BE2C (cell line): ENCODE results near the gene ORM2.

Source experiments
- DNase-seq: peaks from one replicate; pipeline ENCODE4 v3.0.0-alpha.2; 2020
- H3K27me3 ChIP-seq: fragments of 250-450 bp; sonication (Bioruptor Pico); 2 replicates; pipeline ENCODE4 v1.5.1; 2020; ENCODE audit warnings: mild to moderate bottlenecking
- H3K36me3 ChIP-seq: fragments of 250-450 bp; sonication (Bioruptor Pico); 2 replicates; pipeline ENCODE4 v1.5.1; 2020; ENCODE audit warnings: mild to moderate bottlenecking
- H3K4me1 ChIP-seq: fragments of 250-450 bp; sonication (Bioruptor Pico); 2 replicates; pipeline ENCODE4 v1.5.1; 2020
- H3K4me3 ChIP-seq: 2 replicates; pipeline ENCODE4 v1.5.1; 2011; ENCODE audit warnings: low read depth, low read length
- H3K9me3 ChIP-seq: fragments of 250-450 bp; sonication (Bioruptor Pico); 2 replicates; pipeline ENCODE4 v1.5.1; 2020
- TF ChIP-seq, protein P1 (sequence below): IDR thresholded peaks from 2 replicates; pipeline ENCODE4 v1.5.1; 2012; ENCODE audit warnings: mild to moderate bottlenecking, low read depth, low read length

The ORM2 gene

DNA sequence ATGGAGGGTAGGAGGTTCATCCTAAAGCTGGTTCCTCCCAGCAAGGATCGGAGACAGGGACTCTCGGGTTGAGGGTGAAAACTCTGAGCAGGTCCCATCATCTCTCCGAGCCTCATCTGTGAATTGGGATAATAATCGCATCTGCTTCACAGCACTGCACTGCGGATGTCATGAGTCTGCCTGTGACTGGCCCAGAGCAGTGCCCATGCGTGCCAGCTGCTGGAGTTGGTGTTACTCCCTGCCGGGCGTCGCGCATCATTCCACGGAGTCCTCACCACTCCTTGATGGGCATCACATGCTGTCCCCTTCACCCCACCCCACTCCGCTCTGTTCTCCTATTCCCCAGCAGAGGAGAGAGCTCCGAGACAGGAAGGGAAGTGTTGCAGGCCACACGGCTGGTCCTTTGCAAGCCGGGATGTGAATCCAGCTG is 41.9 kb upstream of the ORM2 start:
- Histone ChIP-seq H3K36me3 (no peaks in the 10 kb centered on the region), H3K4me3 (no peak overlapping the region), H3K4me1 (no peaks in the 10 kb centered on the region), H3K9me3 (no peaks in the 10 kb centered on the region), H3K27me3 (peaks cover 3% of the 10 kb centered on the region; the same call in 1 of the 2 replicates)
- DNase-seq: no peak
- TF ChIP-seq, protein P1, sequence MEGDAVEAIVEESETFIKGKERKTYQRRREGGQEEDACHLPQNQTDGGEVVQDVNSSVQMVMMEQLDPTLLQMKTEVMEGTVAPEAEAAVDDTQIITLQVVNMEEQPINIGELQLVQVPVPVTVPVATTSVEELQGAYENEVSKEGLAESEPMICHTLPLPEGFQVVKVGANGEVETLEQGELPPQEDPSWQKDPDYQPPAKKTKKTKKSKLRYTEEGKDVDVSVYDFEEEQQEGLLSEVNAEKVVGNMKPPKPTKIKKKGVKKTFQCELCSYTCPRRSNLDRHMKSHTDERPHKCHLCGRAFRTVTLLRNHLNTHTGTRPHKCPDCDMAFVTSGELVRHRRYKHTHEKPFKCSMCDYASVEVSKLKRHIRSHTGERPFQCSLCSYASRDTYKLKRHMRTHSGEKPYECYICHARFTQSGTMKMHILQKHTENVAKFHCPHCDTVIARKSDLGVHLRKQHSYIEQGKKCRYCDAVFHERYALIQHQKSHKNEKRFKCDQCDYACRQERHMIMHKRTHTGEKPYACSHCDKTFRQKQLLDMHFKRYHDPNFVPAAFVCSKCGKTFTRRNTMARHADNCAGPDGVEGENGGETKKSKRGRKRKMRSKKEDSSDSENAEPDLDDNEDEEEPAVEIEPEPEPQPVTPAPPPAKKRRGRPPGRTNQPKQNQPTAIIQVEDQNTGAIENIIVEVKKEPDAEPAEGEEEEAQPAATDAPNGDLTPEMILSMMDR: no peak

DNA sequence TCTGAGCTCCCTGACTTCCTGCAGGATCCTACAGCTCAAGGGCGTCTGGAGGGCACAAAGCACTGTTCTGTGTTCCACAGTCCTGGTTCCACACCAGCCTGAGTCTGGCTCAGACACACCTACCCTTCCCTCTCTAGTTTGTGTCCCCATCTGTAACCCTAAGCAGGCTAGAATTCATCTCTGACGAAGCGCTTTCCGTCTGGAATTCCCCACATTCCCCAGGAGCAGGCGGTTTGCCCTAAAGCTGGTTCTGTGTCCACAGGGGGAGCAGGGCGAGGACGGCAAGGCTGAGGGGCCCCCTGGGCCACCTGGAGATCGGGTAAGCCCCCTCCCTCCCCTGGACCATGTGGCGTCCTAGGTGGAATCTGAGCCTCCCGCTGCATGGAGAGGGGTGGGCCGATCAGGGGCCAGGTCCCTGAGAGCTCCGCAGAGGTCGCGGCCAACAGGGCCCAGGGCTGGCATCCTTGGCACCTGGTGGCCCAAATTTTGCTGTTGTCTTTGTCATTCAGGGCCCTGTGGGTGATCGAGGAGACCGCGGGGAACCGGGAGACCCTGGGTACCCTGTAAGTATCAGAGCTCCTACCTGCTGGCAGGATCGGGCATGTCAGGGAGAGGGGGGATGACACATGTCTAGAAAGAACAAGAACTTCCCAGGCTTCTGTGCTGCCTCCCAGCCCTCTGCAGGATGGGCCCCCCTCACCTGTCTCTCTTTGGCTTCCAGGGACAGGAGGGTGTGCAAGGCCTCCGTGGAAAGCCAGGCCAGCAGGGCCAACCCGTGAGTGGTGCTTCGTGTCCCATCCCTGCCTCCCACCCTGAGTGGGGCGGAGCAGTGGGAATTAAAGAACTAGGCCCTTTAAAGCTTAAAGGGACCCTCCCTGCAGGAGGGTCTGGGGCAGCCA is 41.2 kb upstream of the ORM2 start:
- TF ChIP-seq, protein P1: no peak
- H3K9me3 ChIP-seq: no peaks in the 10 kb centered on the region
- no peak for DNase-seq
- no peaks in the 10 kb centered on the region for H3K4me1 ChIP-seq
- no peaks in the 10 kb centered on the region for H3K36me3 ChIP-seq
- H3K4me3 ChIP-seq: no peak overlapping the region
- peaks cover 3% of the 10 kb centered on the region; the same call in 1 of the 2 replicates for H3K27me3 ChIP-seq

DNA sequence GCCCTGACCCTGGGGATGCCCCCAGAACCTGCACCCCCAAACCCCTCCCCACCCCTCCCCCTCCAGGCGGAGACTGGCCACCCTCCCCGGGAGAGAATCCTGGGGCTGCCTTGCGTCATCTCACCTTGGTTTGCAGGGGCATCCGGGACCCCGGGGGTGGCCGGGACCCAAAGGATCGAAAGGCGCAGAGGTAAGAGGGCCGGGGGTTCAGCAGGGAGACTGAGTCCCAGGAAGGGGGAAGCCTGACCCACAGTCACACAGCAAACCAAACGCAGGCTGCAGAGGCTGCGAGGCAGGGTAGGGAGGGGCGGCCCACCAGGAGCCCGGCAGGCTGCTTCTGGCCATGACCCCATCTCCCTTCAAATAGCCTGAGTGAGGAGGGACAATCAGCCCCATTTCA is 40.6 kb upstream of the ORM2 start:
- no peak for DNase-seq
- no peak overlapping the region for H3K4me3 ChIP-seq

DNA sequence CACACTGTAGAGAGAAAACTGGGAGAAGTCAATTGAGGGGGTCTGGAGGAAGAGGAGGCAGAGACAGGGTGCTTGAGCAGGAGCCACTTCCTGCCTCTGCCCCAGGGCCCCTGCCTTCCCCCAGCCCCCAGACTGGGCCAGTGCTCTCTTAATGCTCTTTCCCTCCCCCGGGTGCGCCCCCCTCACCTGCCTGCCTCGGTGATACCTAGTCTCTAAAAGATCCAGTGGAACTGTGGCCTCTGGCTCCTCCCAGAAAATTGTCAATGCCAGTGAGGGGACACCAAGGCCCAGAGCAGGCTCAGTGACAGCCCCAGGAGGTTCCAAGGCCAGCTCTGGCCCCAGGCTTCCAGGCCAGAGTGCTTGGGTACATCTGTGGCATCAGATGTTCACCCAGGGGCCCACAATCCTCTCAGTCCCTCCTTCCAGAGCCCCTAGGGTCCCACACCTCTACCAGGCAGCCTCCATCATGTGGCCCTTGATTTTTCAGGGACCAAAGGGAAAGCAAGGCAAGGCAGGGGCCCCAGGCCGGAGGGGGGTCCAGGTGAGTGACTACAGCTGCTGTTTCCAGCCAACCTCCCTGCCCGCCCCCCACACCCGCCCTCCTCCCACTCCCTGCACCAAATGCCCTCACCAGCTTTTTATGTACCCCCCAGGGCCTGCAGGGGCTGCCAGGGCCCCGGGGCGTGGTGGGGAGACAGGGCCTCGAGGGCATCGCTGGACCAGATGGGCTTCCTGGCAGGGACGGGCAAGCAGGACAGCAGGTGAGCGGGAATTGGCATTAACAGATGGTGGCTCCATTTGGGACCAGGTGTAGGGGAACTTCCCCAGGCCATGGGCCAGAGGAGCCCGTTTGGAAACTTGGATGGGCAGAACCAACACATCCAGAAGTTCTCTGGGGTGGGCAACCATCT is 39.8 kb upstream of the ORM2 start:
- no peaks in the 10 kb centered on the region for H3K9me3 ChIP-seq
- DNase-seq: no peak
- H3K27me3 ChIP-seq: peaks cover 3% of the 10 kb centered on the region; the same call in 1 of the 2 replicates
- TF ChIP-seq, protein P1: no peak
- H3K4me1 ChIP-seq: no peaks in the 10 kb centered on the region
- H3K36me3 ChIP-seq: no peaks in the 10 kb centered on the region
- no peak overlapping the region for H3K4me3 ChIP-seq

More for the DNA sequence above, 40.6 kb upstream of the ORM2 start:
- Histone ChIP-seq H3K36me3 (no peaks in the 10 kb centered on the region), H3K4me1 (no peaks in the 10 kb centered on the region), H3K9me3 (no peaks in the 10 kb centered on the region), H3K27me3 (peaks cover 3% of the 10 kb centered on the region; the same call in 1 of the 2 replicates)
- TF ChIP-seq, protein P1: no peak

DNA sequence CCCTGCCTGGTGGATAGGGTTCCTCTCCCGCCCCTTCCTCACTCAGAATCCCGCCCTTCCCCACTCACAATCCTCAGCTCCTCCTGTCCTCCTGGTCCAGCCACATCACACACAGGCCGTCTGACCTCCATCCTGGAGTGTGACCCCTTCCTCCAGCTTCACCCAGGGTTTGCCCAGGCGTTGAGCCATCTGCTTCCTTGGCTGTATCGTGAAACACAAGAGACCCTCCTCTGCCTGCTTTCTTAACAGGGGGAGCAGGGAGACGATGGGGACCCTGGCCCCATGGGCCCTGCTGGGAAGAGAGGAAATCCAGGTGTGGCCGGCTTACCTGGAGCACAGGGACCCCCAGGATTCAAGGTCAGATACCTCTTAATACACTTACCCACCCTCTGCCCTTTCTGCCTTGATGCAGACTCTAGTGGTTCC is 39.1 kb upstream of the ORM2 start:
- H3K9me3 ChIP-seq: no peaks in the 10 kb centered on the region
- DNase-seq: no peak
- H3K4me3 ChIP-seq: no peak overlapping the region
- H3K27me3 ChIP-seq: peaks cover 3% of the 10 kb centered on the region; the same call in 1 of the 2 replicates
- no peaks in the 10 kb centered on the region for H3K4me1 ChIP-seq
- TF ChIP-seq, protein P1: no peak
- H3K36me3 ChIP-seq: no peaks in the 10 kb centered on the region
